ENCODE measurements around the gene CLDN2. TPM values are rescaled to one million over a fixed set of nuclear protein-coding genes. Genes with fewer than 3 reads are reported as not detected.

CLDN2 gene
- total and polyA plus RNA-seq, 8 donors, result 0.16 to 85.8 (median 60.9) TPM

- Histone ChIP-seq H3K27ac (no peak overlapping the region), H3K36me3 (no peaks in the 10 kb centered on the region), H3K9me3 (no peaks in the 10 kb centered on the region), H3K4me3 (no peak overlapping the region), H3K4me1 (no peaks in the 10 kb centered on the region), H3K27me3 (peaks cover 0 to 14% of the 10 kb centered on the region in 2 donors)
- DNase-seq (no peak), ATAC-seq (no peak)
- intact Hi-C loops (cut with DNase I), result no loop called here
- TF ChIP-seq CTCF (IDR thresholded peaks at IDR 0.05), result no peak
These were observed 29.2 kb downstream of the CLDN2 start for GRCh38 chrX:106949366-106949765.

GRCh38 chrX:106950381-106950780, 30.2 kb downstream of the CLDN2 start:
- no peak for ATAC-seq
- DNase-seq, result no peak
- no peaks in the 10 kb centered on the region for H3K4me1 ChIP-seq
- TF ChIP-seq CTCF (IDR thresholded peaks at IDR 0.05), result no peak
- no peak overlapping the region for H3K27ac ChIP-seq
- H3K4me3 ChIP-seq, result no peak overlapping the region
- no peaks in the 10 kb centered on the region for H3K36me3 ChIP-seq
- peaks cover 0 to 14% of the 10 kb centered on the region in 2 donors for H3K27me3 ChIP-seq
- H3K9me3 ChIP-seq, result no peaks in the 10 kb centered on the region
- intact Hi-C loops (cut with DNase I), result loop anchor here in 1 of 2 donors (10.0 kb wide), 1 partner anchor 56 kb away; no protein-coding TSS in a partner anchor

DNA sequence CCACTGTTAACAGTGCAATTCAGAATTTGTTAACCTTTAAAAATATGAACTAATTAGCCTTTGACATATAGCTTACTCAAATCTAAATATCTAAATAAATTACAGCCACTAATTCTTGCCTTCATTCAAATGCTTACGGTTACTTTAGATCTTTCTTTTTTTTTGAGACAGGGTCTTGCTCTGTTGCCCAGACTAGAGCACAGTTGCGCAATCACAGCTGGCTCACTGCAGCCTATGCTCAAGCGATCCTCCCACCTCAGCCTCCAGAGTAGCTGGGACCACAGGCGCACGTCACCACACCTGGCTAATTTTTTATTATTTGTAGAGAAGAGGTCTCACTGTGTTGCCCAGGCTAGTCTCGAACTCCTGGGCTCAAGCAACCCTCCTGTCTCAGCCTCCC, 31.0 kb downstream of the CLDN2 start:
- no peak for DNase-seq
- ATAC-seq, result no peak
- H3K4me1 ChIP-seq, result no peaks in the 10 kb centered on the region
- no peak overlapping the region for H3K4me3 ChIP-seq
- H3K36me3 ChIP-seq, result no peaks in the 10 kb centered on the region
- intact Hi-C loops (cut with DNase I), result loop anchor here in 1 of 2 donors (10.0 kb wide), 1 partner anchor 56 kb away; no protein-coding TSS in a partner anchor
- no peak overlapping the region for H3K27ac ChIP-seq
- TF ChIP-seq CTCF (IDR thresholded peaks at IDR 0.05), result no peak
- peaks cover 0 to 14% of the 10 kb centered on the region in 2 donors for H3K27me3 ChIP-seq
- H3K9me3 ChIP-seq, result no peaks in the 10 kb centered on the region

GRCh38 chrX:106952089-106952488, 31.9 kb downstream of the CLDN2 start:
- TF ChIP-seq CTCF (IDR thresholded peaks at IDR 0.05), result no peak
- DNase-seq (no peak), ATAC-seq (no peak)
- Histone ChIP-seq H3K9me3 (no peaks in the 10 kb centered on the region), H3K36me3 (no peaks in the 10 kb centered on the region), H3K4me3 (no peak overlapping the region), H3K4me1 (no peaks in the 10 kb centered on the region), H3K27me3 (peaks cover 0 to 14% of the 10 kb centered on the region in 2 donors), H3K27ac (no peak overlapping the region)
- intact Hi-C loops (cut with DNase I), result loop anchor here in 1 of 2 donors (10.0 kb wide), 1 partner anchor 57 kb away; no protein-coding TSS in a partner anchor

DNA sequence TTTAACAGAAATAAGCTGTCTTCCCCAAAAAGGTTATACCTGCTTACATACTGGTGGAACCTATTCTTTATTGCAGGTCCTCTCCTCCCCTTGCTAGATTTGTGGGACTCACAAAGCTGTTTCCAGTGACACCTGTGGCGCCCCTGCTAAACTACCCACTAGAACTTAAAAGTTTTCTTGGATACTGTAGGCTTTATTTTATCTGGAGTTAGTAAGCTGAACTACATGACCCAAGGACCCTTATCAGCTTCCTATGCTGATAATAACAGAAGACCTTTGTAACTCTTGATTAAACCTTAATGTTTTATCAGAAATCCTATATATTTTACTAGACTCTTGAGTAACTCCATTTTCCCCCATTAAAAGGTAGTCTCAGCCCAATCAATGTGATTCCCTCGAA, 32.3 kb downstream of the CLDN2 start:
- ATAC-seq, result no peak
- no peak for TF ChIP-seq CTCF (IDR thresholded peaks at IDR 0.05)
- intact Hi-C loops (cut with DNase I), result loop anchor here in 1 of 2 donors (10.0 kb wide), 1 partner anchor 58 kb away; no protein-coding TSS in a partner anchor
- Histone ChIP-seq H3K36me3 (no peaks in the 10 kb centered on the region), H3K27ac (no peak overlapping the region), H3K9me3 (no peaks in the 10 kb centered on the region), H3K4me3 (no peak overlapping the region), H3K27me3 (peaks cover 0 to 14% of the 10 kb centered on the region in 2 donors), H3K4me1 (no peaks in the 10 kb centered on the region)
- no peak for DNase-seq
